GM21825 (cell line): ENCODE data around the gene RAB7B.

Source experiments
- ATAC-seq: cut with Tn5 transposase; IDR thresholded peaks from one replicate; pipeline ENCODE4 v1.9.1; 2021; ENCODE audit warnings: mild to moderate bottlenecking, moderate library complexity; ENCODE audit not compliant: unreplicated experiment

Gene RAB7B

DNA sequence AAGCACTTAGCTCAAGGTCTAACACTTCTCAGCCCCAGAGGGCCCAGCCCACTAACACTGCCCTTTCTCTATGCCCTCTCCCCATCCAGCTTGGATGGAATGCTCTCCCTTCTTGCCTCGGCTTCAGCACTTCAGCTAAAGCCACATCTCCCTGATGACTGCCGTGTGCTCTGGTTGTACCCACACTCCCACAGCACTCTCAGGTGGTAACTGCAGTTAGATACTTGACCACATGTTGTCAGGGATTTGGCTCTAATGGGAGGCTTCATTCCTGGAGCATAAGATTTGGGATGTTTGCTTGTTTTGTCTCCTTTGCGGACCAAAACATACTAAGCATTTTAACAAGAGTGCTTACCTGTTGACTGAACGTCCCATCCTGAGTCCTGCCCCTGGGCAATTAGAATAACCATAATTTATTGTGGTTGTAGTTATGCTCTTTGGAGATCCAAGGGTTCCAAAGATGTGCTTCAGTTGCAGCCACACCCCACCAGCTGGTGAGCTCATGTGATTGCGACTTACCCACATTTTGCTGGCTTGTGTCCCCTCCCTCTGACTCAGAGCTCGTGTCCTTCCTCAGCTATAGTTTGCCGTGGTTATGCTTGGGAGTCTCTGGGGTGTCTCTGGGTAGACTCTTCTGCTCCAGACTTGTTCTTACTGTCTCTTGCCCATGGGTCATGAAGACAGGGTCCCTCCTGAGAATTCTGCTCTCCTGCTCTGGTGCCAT, 52.2 kb downstream of the RAB7B start:
- ATAC-seq, result no peak

DNA sequence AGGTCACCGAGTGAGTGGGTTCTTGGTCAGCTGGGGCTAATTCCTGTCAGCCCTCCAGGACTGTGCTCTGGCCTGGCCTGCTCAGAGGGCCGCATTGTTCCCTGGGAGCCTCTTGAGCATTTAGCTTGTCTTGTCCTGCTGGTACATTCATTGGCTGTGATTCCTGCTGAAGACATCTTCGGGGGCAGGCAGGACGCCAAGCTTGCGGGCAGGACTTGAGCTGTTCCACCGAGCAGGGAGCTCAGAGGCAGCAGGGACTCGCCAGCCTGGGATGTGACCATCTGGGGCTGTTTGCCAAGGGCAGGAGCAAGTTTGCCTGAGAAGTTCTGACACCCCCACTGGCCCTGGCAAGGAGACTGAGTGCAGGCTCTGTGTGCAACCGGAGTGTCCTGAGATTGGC, 52.9 kb downstream of the RAB7B start:
- ATAC-seq, result no peak

DNA sequence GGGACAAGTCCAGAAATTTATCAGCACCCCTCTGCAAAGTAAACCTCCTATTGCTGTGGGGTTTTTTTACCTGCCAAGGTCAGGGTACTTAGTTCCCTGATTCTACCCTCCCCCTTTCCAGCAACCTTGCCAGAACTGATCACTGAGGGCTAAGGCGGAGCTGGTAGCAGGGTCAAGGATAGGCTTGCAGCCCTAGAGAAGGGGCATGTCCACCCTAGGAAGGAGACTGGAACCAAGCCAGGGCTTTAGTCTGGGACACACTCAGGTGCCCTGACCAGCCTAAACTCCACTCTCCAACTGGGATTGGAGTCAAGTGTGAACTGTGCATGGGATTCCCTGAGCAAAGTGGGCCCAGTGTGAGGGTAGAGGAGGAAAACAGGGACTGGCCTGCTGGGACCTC, 53.4 kb downstream of the RAB7B start:
- no peak for ATAC-seq

DNA sequence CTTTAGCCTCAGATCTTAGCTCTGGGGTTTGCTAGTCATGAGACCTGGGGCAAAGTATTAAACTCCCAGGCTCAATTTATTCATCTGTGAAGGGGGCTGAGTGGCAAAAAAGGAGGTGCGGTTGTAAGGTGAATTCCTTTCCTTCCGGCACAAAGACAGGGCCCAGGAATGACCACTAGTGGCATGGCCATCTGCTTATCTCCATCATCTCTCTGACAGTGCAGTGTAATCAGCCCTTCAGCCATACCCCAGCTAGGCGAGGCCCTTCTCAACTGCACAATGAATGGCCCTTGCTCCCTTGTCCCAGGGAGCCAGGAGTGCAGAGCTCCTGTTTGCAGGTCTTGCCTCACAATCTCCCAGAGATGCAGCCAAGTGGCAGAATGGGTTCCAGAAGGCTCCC, 54.3 kb downstream of the RAB7B start:
- no peak for ATAC-seq

GRCh38 chr1:205948039-205948438, 55.2 kb downstream of the RAB7B start:
- ATAC-seq, result no peak

- no peak for ATAC-seq
Measured at GRCh38 chr1:205947024-205947423, 56.2 kb downstream of the RAB7B start.

DNA sequence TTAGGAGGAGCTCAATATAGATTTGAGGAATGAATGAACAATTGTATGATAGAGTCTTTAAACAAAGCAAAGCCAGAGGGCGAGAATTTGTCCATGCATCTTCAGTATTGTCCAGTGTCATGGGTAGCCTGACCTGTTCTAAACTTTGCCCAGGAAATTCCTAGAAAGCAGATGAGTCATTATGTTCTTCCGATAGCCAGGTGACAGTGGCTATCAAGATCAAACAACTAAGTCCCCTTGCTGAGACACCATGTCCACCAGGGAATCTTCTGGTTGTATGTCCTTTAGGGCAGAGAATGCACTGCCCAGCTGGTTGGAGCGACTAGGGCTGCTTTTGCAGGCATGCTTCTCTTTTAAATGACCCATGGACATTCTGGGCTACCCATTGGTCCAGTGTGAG, 58.1 kb downstream of the RAB7B start:
- ATAC-seq, result no peak

DNA sequence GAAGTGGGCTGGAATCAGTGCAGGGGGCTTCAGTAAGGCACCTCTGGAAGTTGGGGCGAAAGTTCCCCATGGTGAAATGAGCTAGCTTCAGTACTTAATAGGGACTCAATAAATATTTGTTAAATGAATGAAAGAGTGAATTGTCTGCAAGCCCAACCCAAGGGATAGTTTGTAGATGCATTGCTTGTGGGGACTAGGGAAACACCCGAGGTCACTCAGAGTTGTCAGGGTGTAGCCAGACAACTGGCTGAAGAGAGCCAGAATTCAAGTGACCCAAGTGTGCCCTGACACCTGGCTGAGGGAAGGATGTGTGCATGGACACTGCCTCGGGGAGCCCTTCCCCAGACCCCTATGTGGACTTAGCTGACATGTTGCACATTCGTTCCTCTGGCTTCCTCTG, 58.7 kb downstream of the RAB7B start:
- ATAC-seq, result no peak

DNA sequence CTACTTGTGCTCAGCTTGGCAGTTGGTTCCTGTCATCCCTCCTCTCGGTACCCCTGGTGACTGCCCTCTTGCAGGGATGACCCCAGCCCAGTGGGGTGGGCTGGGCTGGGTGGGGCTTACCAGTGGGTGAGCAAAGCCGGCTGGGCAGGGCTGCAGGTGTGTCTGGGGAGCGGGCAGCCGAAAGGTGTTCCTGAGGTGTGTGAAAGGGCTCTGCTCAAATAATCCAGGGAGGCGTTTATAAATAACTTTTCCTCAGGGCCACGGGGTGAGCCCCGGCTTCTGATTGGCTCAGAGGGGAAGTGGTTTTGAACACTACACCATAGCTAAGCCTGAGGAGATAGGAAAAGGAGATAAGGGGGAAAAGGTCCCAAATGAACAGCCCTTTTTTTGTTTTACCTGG, 60.0 kb downstream of the RAB7B start, which contains the start of gene SLC26A9:
TSS of gene SLC26A9 (minus strand) at position 212 of the 400 bp plus-strand sequence. CDS start 7,636 bp downstream, outside the sequence.
- no peak for ATAC-seq

- ATAC-seq, result no peak
Measured at GRCh38 chr1:205942631-205943159, 60.5 kb downstream of the RAB7B start.

DNA sequence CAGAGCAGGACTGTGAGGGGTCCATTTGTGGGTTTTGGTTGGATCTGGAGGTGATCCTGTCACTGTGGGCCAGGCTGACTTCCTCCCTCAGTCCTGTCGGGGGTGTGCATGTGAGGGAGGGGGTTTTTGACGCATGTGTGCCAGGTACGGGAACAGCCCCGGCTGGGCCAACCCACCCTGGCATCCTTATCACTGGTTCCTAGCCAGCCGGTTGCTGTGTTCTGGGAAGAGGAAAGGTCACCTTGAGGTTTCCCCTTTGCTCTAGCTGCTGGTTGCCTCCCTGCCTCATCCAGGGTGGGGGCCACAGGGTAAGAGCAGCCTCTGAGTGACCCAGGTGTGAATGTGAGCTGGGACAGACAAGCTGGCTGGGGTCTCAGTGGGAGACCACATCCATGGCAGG, 62.5 kb downstream of the RAB7B start:
- ATAC-seq, result no peak

DNA sequence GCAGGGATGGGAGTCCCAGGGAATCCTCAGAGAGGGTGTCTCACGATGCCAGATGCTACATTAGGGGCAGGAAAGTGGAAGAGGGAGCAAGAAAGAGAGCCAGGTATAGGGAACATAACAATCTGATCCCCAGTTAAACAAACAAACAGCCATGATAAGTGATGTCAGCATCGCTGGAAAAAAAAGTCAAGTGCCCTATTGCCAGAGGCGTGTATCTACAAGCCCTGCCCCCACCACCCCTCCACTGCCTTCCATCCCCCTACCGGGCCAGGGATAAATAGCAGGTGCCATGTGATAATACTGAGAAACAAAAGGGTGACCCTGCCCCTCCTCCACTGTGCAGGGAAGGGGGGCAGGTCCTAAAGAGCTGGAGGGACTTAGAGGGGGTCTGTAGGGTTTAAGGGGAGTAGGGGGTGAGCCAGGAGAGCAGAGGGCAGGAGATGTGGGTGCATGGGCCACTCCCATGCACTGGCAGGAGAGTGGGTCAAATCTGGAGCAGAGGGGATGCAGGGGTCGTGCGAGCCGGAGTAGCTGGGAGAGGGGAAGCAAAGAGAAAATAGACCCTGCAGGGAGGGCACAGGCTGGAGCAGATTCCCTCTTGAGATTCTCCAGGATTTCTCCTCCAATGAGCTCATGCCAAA, 63.4 kb downstream of the RAB7B start:
- ATAC-seq, result no peak

GRCh38 chr1:205938682-205939081, 64.5 kb downstream of the RAB7B start:
- ATAC-seq, result no peak

- no peak for ATAC-seq
Measured at GRCh38 chr1:205936846-205937586, 66.2 kb downstream of the RAB7B start.

GRCh38 chr1:205936311-205936710, 66.9 kb downstream of the RAB7B start:
- no peak for ATAC-seq

- ATAC-seq, result no peak
Measured at GRCh38 chr1:205935869-205936268, 67.3 kb downstream of the RAB7B start.

GRCh38 chr1:205934788-205935187, 68.4 kb downstream of the RAB7B start:
- no peak for ATAC-seq

GRCh38 chr1:205933671-205934618, 69.2 kb downstream of the RAB7B start:
- no peak for ATAC-seq

DNA sequence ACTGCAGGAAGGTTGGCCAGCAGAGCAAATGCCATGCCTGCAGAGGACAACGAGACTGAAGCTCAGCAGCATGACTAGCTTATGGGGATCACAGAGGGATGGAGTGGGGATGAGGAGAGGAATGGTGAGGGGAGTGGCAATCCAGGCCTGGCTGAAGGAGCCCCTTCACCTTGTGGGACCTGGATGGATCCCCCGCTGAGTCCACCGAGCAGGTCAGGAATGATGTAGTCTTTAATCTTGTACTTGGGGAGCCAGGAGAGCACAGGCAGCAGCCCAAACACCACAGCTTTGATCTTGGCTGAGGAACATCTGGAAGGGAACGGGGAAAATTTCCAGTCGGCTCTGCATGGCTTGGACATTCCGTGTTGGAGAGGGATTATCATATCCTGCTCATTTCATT, 70.4 kb downstream of the RAB7B start:
- ATAC-seq, result no peak

- no peak for ATAC-seq
Measured at GRCh38 chr1:205930799-205931281, 72.4 kb downstream of the RAB7B start.
